GM12892 (cell line): ENCODE data around the gene PRG2.

Experiments
- POLR2A ChIP-seq: IDR thresholded peaks from 2 replicates; pipeline ENCODE4 v1.6.1; 2011; ENCODE audit warnings: low read depth, low read length, control low read depth
- POLR2AphosphoS5 ChIP-seq: IDR thresholded peaks from 2 replicates; pipeline ENCODE4 v1.6.1; 2011; ENCODE audit warnings: low read depth, low read length, control low read depth
- TAF1 ChIP-seq: IDR thresholded peaks from 2 replicates; pipeline ENCODE4 v1.6.1; 2011; ENCODE audit warnings: low read depth, mild to moderate bottlenecking, control low read depth, low read length, borderline replicate concordance

- TF ChIP-seq POLR2AphosphoS5 (no peak), TAF1 (no peak), POLR2A (no peak)
Measured at GRCh38 chr11:57424137-57424791, 33.8 kb upstream of the PRG2 start.
